ENCODE results near the gene TP53BP2.

DNA sequence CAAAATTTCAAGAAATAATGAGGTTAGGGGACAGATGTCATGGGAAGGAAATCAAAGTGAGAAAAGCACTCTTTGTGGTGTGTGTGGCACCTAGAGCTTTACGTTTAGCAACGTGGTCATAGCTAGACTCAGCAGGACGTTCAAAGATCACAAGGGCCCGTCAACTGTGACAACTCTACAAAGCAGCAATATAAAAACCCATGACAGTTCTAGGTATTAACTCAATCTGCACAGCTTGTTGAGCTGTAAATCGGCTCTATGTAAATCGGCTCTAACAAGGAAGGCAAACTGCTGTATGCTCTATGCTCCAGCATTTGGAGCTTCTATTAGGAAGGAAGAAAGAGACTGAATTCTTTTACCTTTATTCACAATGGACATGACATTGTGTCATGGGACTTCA lies 64.8 kb downstream of the TP53BP2 start:
- TF ChIP-seq POLR2A (IDR thresholded peaks at IDR 0.05), result no peak
- TF ChIP-seq, protein P1, sequence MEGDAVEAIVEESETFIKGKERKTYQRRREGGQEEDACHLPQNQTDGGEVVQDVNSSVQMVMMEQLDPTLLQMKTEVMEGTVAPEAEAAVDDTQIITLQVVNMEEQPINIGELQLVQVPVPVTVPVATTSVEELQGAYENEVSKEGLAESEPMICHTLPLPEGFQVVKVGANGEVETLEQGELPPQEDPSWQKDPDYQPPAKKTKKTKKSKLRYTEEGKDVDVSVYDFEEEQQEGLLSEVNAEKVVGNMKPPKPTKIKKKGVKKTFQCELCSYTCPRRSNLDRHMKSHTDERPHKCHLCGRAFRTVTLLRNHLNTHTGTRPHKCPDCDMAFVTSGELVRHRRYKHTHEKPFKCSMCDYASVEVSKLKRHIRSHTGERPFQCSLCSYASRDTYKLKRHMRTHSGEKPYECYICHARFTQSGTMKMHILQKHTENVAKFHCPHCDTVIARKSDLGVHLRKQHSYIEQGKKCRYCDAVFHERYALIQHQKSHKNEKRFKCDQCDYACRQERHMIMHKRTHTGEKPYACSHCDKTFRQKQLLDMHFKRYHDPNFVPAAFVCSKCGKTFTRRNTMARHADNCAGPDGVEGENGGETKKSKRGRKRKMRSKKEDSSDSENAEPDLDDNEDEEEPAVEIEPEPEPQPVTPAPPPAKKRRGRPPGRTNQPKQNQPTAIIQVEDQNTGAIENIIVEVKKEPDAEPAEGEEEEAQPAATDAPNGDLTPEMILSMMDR (IDR thresholded peaks at IDR 0.05), result no peak

All from Peyer's patch (tissue), 4 donors.